ENCODE data around the gene CCDC43.

The CCDC43 gene

DNA sequence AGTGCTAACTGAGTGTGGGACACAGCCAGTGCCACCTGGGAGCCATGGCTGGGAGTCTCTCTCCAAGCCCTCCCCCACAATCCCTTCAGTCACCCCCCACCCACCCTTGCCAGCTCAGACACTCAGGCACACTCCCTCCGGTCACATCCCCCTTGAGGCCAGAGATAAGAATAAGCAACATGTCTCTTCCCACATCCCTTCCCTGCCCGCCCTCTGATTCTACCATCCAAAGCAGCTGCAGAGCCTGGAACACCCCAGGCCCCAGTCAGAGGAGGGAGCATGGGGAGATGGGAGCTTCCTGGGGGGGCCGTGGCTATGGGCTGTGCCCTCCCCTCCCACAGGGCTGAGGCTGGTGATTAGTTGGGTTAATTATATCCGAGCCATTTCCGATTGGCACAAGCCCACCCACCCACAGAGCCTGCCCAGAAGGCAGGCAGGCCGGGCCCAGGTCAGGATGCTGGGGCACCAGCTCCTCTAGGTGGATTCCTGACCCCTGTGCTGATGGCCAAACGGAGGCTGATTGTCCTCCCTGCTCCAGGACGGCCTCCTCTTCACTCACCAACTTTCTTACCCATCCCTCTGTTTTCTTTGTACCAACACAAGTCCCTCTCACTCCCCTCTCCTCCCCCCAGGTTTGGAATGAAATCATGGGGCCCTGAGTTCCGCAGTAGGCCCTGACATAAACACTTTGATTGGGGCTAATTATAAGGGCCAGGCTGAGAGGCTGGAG, 61.9 kb downstream of the CCDC43 start:
- DNase-seq (ENCODE audit: low spot score): no peak

All from cerebellar cortex (tissue), 1 donor.